GM12875 (cell line): ENCODE data around the gene KCNJ12.

ENCODE experiments used
- H3K4me3 ChIP-seq: one replicate; pipeline ENCODE4 v1.5.1; 2011; ENCODE audit warnings: low read depth, low read length, control low read depth
- CTCF ChIP-seq: IDR thresholded peaks from 2 replicates; pipeline ENCODE4 v1.5.1; 2011; ENCODE audit warnings: low read depth, mild to moderate bottlenecking, control low read depth, inconsistent platforms, low read length, moderate library complexity, borderline replicate concordance; ENCODE audit not compliant: insufficient read depth

The KCNJ12 gene

DNA sequence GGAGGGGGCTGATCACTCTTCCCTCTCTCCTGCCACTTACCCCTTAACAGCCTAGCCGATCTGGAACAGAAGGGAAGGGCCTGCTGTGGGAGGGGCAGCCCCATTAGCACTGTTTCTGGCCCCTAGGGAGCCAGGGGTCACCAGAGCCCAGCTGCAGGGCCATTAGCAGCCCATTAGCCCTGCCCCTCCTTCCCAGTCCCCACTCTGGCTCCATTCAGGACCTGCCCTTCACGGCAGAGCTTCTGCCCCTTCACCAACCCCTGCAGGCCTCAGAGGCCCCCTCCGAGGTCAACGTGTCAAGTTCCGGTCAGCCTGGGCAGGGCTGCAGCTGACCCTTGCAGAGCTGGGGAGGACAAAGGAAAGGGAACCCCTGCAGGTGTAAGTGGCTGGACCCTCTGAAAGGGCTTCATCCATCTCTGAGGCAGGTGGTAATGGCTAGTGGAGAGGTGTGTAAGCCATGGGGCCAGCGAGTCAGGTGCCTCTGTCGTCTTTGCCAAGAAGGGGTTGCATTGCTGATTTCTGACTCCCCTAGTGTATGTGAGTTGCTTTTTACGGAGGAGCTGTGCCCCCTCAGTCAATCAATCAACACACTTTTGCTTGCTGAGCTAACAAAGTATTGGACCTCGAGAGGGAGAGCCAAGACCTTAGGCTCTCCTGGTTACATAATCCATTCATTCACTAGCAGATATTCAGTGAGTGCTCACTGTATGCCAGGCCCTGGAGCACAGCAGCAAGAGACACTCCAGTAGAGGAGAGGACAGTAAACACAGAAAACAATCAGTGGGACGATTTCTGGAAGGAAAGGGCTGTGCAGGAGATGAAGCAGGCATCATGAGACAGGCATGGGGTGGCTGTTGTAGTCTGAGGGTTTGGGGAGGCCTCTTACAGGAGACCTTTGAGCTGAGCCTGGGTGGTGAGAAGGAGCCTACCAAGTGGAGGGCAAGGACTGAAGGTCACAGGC, 18.2 kb upstream of the KCNJ12 start:
- H3K4me3 ChIP-seq, result no peak overlapping the region
- TF ChIP-seq CTCF, result no peak

DNA sequence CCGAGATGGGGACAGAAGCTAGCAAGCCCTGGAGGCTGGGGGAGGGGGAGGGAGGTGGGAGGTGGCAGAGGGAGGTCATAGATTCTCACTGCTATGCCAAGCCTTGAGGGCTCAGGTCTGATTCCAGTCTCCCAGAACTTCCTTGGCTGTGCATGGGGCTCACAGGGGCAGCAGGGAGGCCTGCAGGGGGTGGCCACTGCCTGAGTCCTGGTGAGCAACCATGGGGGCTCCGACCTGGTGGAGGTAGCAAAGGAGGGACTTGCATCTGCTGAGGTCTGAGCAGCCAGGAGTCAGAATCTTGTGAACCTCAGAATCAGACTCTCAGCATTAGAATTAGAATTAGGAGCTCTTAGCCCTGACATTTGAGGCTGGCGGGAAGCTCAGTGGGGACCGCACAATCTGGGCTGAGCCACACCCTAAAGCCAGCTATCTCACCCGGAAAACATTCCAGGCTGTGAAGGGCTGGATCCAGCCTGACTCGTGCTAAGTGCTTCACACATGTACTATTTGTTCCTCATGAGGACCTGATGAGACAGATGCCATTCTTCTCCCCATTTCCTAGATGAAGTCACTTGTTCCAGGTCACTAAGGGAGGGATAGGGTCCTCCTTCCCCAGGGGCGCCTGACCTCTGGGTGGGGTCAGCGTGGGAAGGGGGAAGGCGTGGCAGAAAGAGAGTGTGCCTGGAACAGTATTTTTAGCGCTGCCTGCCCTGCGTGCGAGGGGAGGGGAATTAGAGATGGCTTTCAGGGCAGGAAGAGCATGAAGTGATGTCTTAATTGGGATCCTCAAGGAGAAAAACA, 17.3 kb upstream of the KCNJ12 start:
- no peak overlapping the region for H3K4me3 ChIP-seq
- TF ChIP-seq CTCF, result no peak

DNA sequence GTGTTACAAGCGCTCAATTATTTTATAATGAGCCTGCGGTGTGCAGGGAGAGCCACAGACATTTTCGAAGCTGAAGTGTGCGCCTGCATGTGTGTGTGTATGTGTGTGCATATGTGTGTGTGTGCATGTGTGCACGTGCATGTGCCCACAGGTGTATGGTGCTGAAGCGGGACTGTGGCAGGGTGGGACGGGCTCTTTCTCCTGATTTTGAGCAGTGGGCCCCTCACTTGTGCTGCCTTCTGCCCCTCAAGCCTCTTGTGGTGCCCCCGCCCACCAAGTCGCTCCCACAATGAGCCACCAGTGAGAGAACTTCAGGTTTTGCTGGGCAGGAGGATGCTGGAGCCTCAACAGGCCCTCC, 16.7 kb upstream of the KCNJ12 start:
- TF ChIP-seq CTCF, result no peak

DNA sequence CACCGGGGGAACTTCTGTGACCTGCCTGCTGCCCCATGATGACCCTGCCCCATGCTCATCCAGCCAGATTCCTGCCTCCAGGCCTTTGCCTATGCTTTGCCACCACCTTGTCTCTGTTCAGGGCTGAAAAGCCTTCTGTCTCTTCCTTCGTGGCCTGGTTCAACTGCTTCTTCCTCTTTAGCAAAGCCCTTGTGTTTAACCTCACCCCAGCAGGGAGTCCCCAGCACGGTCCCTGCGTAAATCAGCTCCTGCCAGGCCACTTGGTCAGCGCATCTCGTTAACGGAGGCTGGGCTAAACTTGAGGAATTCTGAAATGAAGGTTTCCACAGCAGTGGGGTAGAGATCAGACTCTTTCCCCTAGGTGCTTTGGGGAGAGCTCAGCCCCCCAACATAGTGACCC, 16.1 kb upstream of the KCNJ12 start:
- TF ChIP-seq CTCF, result no peak
- H3K4me3 ChIP-seq, result no peak overlapping the region

More for the DNA sequence above, 16.7 kb upstream of the KCNJ12 start:
- H3K4me3 ChIP-seq, result no peak overlapping the region

GRCh38 chr17:21361020-21361809, 14.9 kb upstream of the KCNJ12 start:
- TF ChIP-seq CTCF, result no peak
- H3K4me3 ChIP-seq, result no peak overlapping the region

DNA sequence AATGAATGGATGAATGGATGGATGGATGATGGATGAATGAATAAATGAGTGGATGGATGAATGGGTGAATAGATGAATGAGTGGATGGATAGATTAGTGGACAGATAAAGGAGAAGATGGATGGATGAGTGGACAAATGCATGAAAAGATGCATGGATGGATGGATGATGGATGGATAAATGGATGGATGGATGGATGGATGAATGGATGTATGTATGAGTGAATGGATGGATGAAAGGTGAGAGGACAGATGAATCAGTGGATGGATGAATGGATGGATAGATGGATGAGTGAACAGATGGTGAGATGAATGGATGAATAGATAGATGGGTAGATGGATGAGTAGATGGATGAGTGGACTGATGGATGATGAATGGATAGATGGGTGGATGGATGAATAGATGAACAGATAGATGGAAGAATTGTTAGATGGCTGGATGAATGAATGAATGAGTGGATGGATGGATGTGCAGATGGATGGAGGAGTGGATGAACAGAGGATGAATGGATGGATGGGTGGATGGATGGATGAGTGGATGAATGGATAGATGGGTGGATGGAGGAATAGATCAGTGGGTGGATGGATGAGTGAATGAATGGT, 13.7 kb upstream of the KCNJ12 start:
- TF ChIP-seq CTCF, result no peak

More for the DNA sequence above, 13.7 kb upstream of the KCNJ12 start:
- no peak overlapping the region for H3K4me3 ChIP-seq
